Mucosa of rectum (tissue), 2 donors: ENCODE measurements around the gene SIK3.

Experiments
- H3K27ac ChIP-seq, 2 donors: one replicate each; pipeline ENCODE4 v1.7.0; 2013; ENCODE audit warnings: inconsistent platforms in 2 of 2, low read depth in 2 of 2, low read length in 2 of 2
- H3K27me3 ChIP-seq, 2 donors: one replicate each; pipeline ENCODE4 v1.7.0; 2013; ENCODE audit warnings: low read length in 2 of 2; ENCODE audit not compliant: control insufficient read depth in 2 of 2, insufficient read depth in 2 of 2
- H3K36me3 ChIP-seq, 2 donors: one replicate each; pipeline ENCODE4 v1.7.0; 2013; ENCODE audit warnings: low read length in 2 of 2; ENCODE audit not compliant: control insufficient read depth in 2 of 2, insufficient read depth in 2 of 2
- H3K4me1 ChIP-seq, 2 donors: one replicate each; pipeline ENCODE4 v1.7.0; 2013; ENCODE audit warnings: low read length in 2 of 2, mild to moderate bottlenecking in 1 of 2; ENCODE audit not compliant: control insufficient read depth in 2 of 2, insufficient read depth in 2 of 2
- H3K4me3 ChIP-seq, 2 donors: one replicate each; pipeline ENCODE4 v1.7.0; 2013; ENCODE audit warnings: low read length in 2 of 2
- H3K9ac ChIP-seq, 2 donors: one replicate each; pipeline ENCODE4 v1.7.0; 2013; ENCODE audit warnings: low read length in 2 of 2, low read depth in 1 of 2, mild to moderate bottlenecking in 1 of 2
- H3K9me3 ChIP-seq, 2 donors: one replicate each; pipeline ENCODE4 v1.7.0; 2013; ENCODE audit warnings: low read length in 2 of 2; ENCODE audit not compliant: control insufficient read depth in 2 of 2
- donor health status: healthy.
- donor health status: Normal muscosa, but diverticular disease.

Gene SIK3

GRCh38 chr11:116927163-116927974 is 170.9 kb downstream of the SIK3 start:
- Histone ChIP-seq H3K27ac (peak overlapping the region in 1 of 2 donors; percentile 10), H3K9ac (no peak overlapping the region), H3K27me3 (no peaks in the 10 kb centered on the region), H3K9me3 (no peaks in the 10 kb centered on the region), H3K4me1 (peaks cover 3 to 4% of the 10 kb centered on the region in 2 donors), H3K36me3 (peaks cover 5 to 7% of the 10 kb centered on the region in 2 donors), H3K4me3 (no peak overlapping the region)

- Histone ChIP-seq H3K4me1 (peaks cover 3% of the 10 kb centered on the region in 2 donors), H3K36me3 (peaks cover 8 to 15% of the 10 kb centered on the region in 2 donors), H3K4me3 (no peak overlapping the region), H3K9ac (no peak overlapping the region), H3K27me3 (no peaks in the 10 kb centered on the region), H3K27ac (peak overlapping the region; percentile 2 to 67), H3K9me3 (no peaks in the 10 kb centered on the region)
Observed at GRCh38 chr11:116925050-116925449, 173.2 kb downstream of the SIK3 start.

GRCh38 chr11:116918925-116919655 is 179.1 kb downstream of the SIK3 start:
- H3K36me3 ChIP-seq = peaks cover 3 to 7% of the 10 kb centered on the region in 2 donors
- no peak overlapping the region for H3K4me3 ChIP-seq
- no peaks in the 10 kb centered on the region for H3K9me3 ChIP-seq
- H3K27me3 ChIP-seq = no peaks in the 10 kb centered on the region
- no peak overlapping the region for H3K9ac ChIP-seq
- H3K27ac ChIP-seq = no peak overlapping the region
- H3K4me1 ChIP-seq = no peaks in the 10 kb centered on the region

- H3K4me3 ChIP-seq = no peak overlapping the region
- H3K27me3 ChIP-seq = no peaks in the 10 kb centered on the region
- H3K27ac ChIP-seq = no peak overlapping the region
- H3K9ac ChIP-seq = no peak overlapping the region
- no peaks in the 10 kb centered on the region for H3K9me3 ChIP-seq
- H3K4me1 ChIP-seq = no peaks in the 10 kb centered on the region
- H3K36me3 ChIP-seq = peaks cover 3 to 7% of the 10 kb centered on the region in 2 donors
Observed at GRCh38 chr11:116917632-116918031, 180.6 kb downstream of the SIK3 start.

- Histone ChIP-seq H3K9ac (no peak overlapping the region), H3K27me3 (no peaks in the 10 kb centered on the region), H3K27ac (no peak overlapping the region)
Observed at GRCh38 chr11:116916886-116917285, 181.3 kb downstream of the SIK3 start.

GRCh38 chr11:116916052-116916451 is 182.2 kb downstream of the SIK3 start:
- H3K4me3 ChIP-seq = no peak overlapping the region
- no peak overlapping the region for H3K27ac ChIP-seq
- no peaks in the 10 kb centered on the region for H3K9me3 ChIP-seq
- peaks cover 3 to 5% of the 10 kb centered on the region in 2 donors for H3K36me3 ChIP-seq
- H3K27me3 ChIP-seq = no peaks in the 10 kb centered on the region
- no peaks in the 10 kb centered on the region for H3K4me1 ChIP-seq
- no peak overlapping the region for H3K9ac ChIP-seq

More at GRCh38 chr11:116916886-116917285, 181.3 kb downstream of the SIK3 start:
- Histone ChIP-seq H3K36me3 (peaks cover 3 to 5% of the 10 kb centered on the region in 2 donors), H3K4me1 (no peaks in the 10 kb centered on the region), H3K4me3 (no peak overlapping the region), H3K9me3 (no peaks in the 10 kb centered on the region)

- no peak overlapping the region for H3K27ac ChIP-seq
- H3K27me3 ChIP-seq = no peaks in the 10 kb centered on the region
- no peak overlapping the region for H3K9ac ChIP-seq
- H3K4me1 ChIP-seq = no peaks in the 10 kb centered on the region
- no peak overlapping the region for H3K4me3 ChIP-seq
- H3K9me3 ChIP-seq = no peaks in the 10 kb centered on the region
- no peaks in the 10 kb centered on the region for H3K36me3 ChIP-seq
Observed at GRCh38 chr11:116913000-116913399, 185.2 kb downstream of the SIK3 start.

GRCh38 chr11:116911976-116912734 is 186.1 kb downstream of the SIK3 start:
- no peak overlapping the region for H3K27ac ChIP-seq
- no peak overlapping the region for H3K9ac ChIP-seq
- no peaks in the 10 kb centered on the region for H3K27me3 ChIP-seq
- H3K4me3 ChIP-seq = no peak overlapping the region
- no peaks in the 10 kb centered on the region for H3K36me3 ChIP-seq
- H3K9me3 ChIP-seq = no peaks in the 10 kb centered on the region
- H3K4me1 ChIP-seq = no peaks in the 10 kb centered on the region

GRCh38 chr11:116910847-116911246 is 187.4 kb downstream of the SIK3 start:
- no peak overlapping the region for H3K9ac ChIP-seq
- no peaks in the 10 kb centered on the region for H3K36me3 ChIP-seq
- no peaks in the 10 kb centered on the region for H3K27me3 ChIP-seq
- H3K27ac ChIP-seq = no peak overlapping the region
- H3K9me3 ChIP-seq = no peaks in the 10 kb centered on the region
- H3K4me3 ChIP-seq = no peak overlapping the region
- no peaks in the 10 kb centered on the region for H3K4me1 ChIP-seq

GRCh38 chr11:116910378-116910777 is 187.8 kb downstream of the SIK3 start:
- Histone ChIP-seq H3K27ac (no peak overlapping the region), H3K9ac (no peak overlapping the region), H3K4me3 (no peak overlapping the region), H3K27me3 (no peaks in the 10 kb centered on the region), H3K4me1 (no peaks in the 10 kb centered on the region), H3K36me3 (no peaks in the 10 kb centered on the region), H3K9me3 (no peaks in the 10 kb centered on the region)
